ENCODE measurements around the gene TARDBP.

DNA sequence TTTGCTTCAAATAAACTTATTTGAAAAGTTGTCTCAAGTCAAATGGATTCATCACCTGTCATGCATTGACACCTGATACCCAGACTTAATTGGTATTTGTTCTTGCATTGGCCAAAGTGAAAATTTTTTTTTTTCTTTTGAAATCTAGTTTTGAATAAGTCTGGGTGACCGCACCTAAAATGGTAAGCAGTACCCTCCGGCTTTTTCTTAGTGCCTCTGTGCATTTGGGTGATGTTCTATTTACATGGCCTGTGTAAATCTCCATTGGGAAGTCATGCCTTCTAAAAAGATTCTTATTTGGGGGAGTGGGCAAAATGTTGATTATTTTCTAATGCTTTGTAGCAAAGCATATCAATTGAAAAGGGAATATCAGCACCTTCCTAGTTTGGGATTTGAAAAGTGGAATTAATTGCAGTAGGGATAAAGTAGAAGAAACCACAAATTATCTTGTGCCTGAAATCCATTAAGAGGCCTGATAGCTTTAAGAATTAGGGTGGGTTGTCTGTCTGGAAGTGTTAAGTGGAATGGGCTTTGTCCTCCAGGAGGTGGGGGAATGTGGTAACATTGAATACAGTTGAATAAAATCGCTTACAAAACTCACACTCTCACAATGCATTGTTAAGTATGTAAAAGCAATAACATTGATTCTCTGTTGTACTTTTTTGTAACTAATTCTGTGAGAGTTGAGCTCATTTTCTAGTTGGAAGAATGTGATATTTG, 11.9 kb downstream of the TARDBP start:
- TF ChIP-seq, protein P1, sequence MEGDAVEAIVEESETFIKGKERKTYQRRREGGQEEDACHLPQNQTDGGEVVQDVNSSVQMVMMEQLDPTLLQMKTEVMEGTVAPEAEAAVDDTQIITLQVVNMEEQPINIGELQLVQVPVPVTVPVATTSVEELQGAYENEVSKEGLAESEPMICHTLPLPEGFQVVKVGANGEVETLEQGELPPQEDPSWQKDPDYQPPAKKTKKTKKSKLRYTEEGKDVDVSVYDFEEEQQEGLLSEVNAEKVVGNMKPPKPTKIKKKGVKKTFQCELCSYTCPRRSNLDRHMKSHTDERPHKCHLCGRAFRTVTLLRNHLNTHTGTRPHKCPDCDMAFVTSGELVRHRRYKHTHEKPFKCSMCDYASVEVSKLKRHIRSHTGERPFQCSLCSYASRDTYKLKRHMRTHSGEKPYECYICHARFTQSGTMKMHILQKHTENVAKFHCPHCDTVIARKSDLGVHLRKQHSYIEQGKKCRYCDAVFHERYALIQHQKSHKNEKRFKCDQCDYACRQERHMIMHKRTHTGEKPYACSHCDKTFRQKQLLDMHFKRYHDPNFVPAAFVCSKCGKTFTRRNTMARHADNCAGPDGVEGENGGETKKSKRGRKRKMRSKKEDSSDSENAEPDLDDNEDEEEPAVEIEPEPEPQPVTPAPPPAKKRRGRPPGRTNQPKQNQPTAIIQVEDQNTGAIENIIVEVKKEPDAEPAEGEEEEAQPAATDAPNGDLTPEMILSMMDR (IDR thresholded peaks at IDR 0.05) = no peak
- no peak for TF ChIP-seq POLR2A (IDR thresholded peaks at IDR 0.05)

Data from esophagus squamous epithelium (tissue), 4 donors.